BJ (cell line): ENCODE data around the gene HPN. TPM values are rescaled to one million over a fixed set of nuclear protein-coding genes. Genes with fewer than 3 reads are reported as not detected.

Experiments
- CTCF ChIA-PET: fragments of 350-600 bp; formaldehyde crosslinking; extraction: SDS; loops from one replicate; lab custom pipeline; 2021; ENCODE audit warnings: antibody characterized with exemption, inconsistent platforms; lab: Yijun Ruan, JAX
- POLR2A ChIA-PET: fragments of 300-600 bp; sonication (Branson Sonifier 250); formaldehyde crosslinking; extraction: SDS; loops from one replicate; lab custom pipeline; 2021; ENCODE audit warnings: antibody characterized with exemption; lab: Charles Lee
- DNase-seq: peaks from one replicate; pipeline ENCODE4 v3.0.0-alpha.2; 2011; ENCODE audit warnings: low read depth
- H3K27me3 ChIP-seq: 2 replicates; pipeline ENCODE4 v1.6.0; 2011; ENCODE audit warnings: low read length; ENCODE audit not compliant: control insufficient read depth, insufficient read depth
- H3K36me3 ChIP-seq: 2 replicates; pipeline ENCODE4 v1.5.1; 2011; ENCODE audit warnings: low read length; ENCODE audit not compliant: control insufficient read depth, insufficient read depth
- H3K4me3 ChIP-seq: 2 replicates; pipeline ENCODE4 v1.5.1; 2011; ENCODE audit warnings: low read depth, mild to moderate bottlenecking, control low read depth, low read length
- CTCF ChIP-seq: IDR thresholded peaks from 2 replicates; pipeline ENCODE4 v1.5.1; 2011; ENCODE audit warnings: low read depth, mild to moderate bottlenecking, control low read depth, inconsistent platforms, low read length, moderate library complexity; ENCODE audit not compliant: insufficient read depth
- polyA plus RNA-seq: library from polyadenylated mRNA; depleted of rRNA; stranded (reverse); fragments of >200 nt; gene quantifications from 2 replicates; pipeline ENCODE4 v1.2.3, GENCODE V29; 2011

Gene HPN
- polyA plus RNA-seq, 1 experiment, result not detected

GRCh38 chr19:35093941-35094647, 52.6 kb downstream of the HPN start:
- ChIA-PET CTCF (interaction anchor here (0.6 to 2.0 kb wide), 5 partner anchors 21 to 913 kb away, joined by 3 to 8 read pairs (median 3); partner anchors contain the start of gene LGI4), POLR2A (no interaction called here)
- no peak overlapping the region for H3K4me3 ChIP-seq
- TF ChIP-seq CTCF, result no peak
- H3K36me3 ChIP-seq, result no peaks in the 10 kb centered on the region
- H3K27me3 ChIP-seq, result peaks cover 2% of the 10 kb centered on the region; the same call in 1 of the 2 replicates
- DNase-seq, result no peak

- Histone ChIP-seq H3K36me3 (no peaks in the 10 kb centered on the region), H3K27me3 (peaks cover 2% of the 10 kb centered on the region; the same call in 1 of the 2 replicates), H3K4me3 (no peak overlapping the region)
- DNase-seq, result no peak
- CTCF ChIA-PET, result interaction anchor here (1.0 kb wide), 1 partner anchor 40 kb away, joined by 3 read pairs; the partner anchor contains the start of gene LGI4
- POLR2A ChIA-PET, result no interaction called here
- TF ChIP-seq CTCF, result no peak
Measured at GRCh38 chr19:35094656-35095055, 53.1 kb downstream of the HPN start.

- no peak for TF ChIP-seq CTCF
- Histone ChIP-seq H3K27me3 (peaks cover 2% of the 10 kb centered on the region; the same call in 1 of the 2 replicates), H3K4me3 (no peak overlapping the region), H3K36me3 (no peaks in the 10 kb centered on the region)
- POLR2A ChIA-PET, result no interaction called here
- DNase-seq, result no peak
- CTCF ChIA-PET, result interaction anchor here (1.0 to 1.5 kb wide), 4 partner anchors 19 to 51 kb away, joined by 3 to 4 read pairs (median 4); partner anchors contain the start of gene LGI4
Measured at GRCh38 chr19:35095667-35096368, 54.3 kb downstream of the HPN start.

- no peak for DNase-seq
- Histone ChIP-seq H3K36me3 (no peaks in the 10 kb centered on the region), H3K27me3 (peaks cover 2% of the 10 kb centered on the region; the same call in 1 of the 2 replicates), H3K4me3 (no peak overlapping the region)
- POLR2A ChIA-PET, result interaction anchor here (0.7 kb wide), 1 partner anchor 12 kb away, joined by 7 read pairs; no protein-coding TSS in a partner anchor
- CTCF ChIA-PET, result interaction anchor here (0.6 to 3.1 kb wide), 7 partner anchors 13 to 399 kb away, joined by 3 to 18 read pairs (median 5); partner anchors contain the start of gene LGI4
- no peak for TF ChIP-seq CTCF
Measured at GRCh38 chr19:35098413-35099049, 57.0 kb downstream of the HPN start.
